ENCODE measurements around the gene MAB21L3. TPM values are rescaled to one million over a fixed set of nuclear protein-coding genes. Genes with fewer than 3 reads are reported as not detected.
"Not testable (repeated sequence)": the region's sequence is repeated elsewhere in the genome, so short reads cannot be mapped to it uniquely, and the experiment has no call there.

The MAB21L3 gene
- total RNA-seq, 1 experiment from 2014 or later, result not detected

GRCh38 chr1:116133696-116134475 is 22.7 kb downstream of the MAB21L3 start:
- DNase-seq (ENCODE audit: extremely low read depth, low read depth), result no peak

GRCh38 chr1:116134476-116134773 is 23.2 kb downstream of the MAB21L3 start:
- no peak for DNase-seq (ENCODE audit: extremely low read depth, low read depth)

- no peak for DNase-seq (ENCODE audit: extremely low read depth, low read depth)
These were observed 27.1 kb downstream of the MAB21L3 start for GRCh38 chr1:116138277-116138792.

GRCh38 chr1:116139592-116140134 is 28.5 kb downstream of the MAB21L3 start:
- no peak for DNase-seq (ENCODE audit: extremely low read depth, low read depth)

GRCh38 chr1:116144151-116144550 is 33.0 kb downstream of the MAB21L3 start:
- DNase-seq (ENCODE audit: extremely low read depth, low read depth), result no peak

GRCh38 chr1:116146447-116147113 is 35.4 kb downstream of the MAB21L3 start:
- DNase-seq (ENCODE audit: extremely low read depth, low read depth), result not testable (repeated sequence)

GRCh38 chr1:116147114-116147510 is 35.9 kb downstream of the MAB21L3 start:
- DNase-seq (ENCODE audit: extremely low read depth, low read depth), result no peak

GRCh38 chr1:116147972-116148371 is 36.8 kb downstream of the MAB21L3 start:
- no peak for DNase-seq (ENCODE audit: extremely low read depth, low read depth)

- no peak for DNase-seq (ENCODE audit: extremely low read depth, low read depth)
These were observed 37.8 kb downstream of the MAB21L3 start for GRCh38 chr1:116148967-116149366.

GRCh38 chr1:116150368-116150767 is 39.2 kb downstream of the MAB21L3 start:
- no peak for DNase-seq (ENCODE audit: extremely low read depth, low read depth)

- peak; percentile 51 for DNase-seq (ENCODE audit: extremely low read depth, low read depth)
These were observed 40.8 kb downstream of the MAB21L3 start for GRCh38 chr1:116151739-116152576.

GRCh38 chr1:116152577-116152943 is 41.4 kb downstream of the MAB21L3 start:
- DNase-seq (ENCODE audit: extremely low read depth, low read depth), result no peak

- DNase-seq (ENCODE audit: extremely low read depth, low read depth), result no peak
These were observed 41.9 kb downstream of the MAB21L3 start for GRCh38 chr1:116152950-116153691.

- no peak for DNase-seq (ENCODE audit: extremely low read depth, low read depth)
These were observed 42.5 kb downstream of the MAB21L3 start for GRCh38 chr1:116153692-116154031.

- no peak for DNase-seq (ENCODE audit: extremely low read depth, low read depth)
These were observed 43.3 kb downstream of the MAB21L3 start for GRCh38 chr1:116154536-116154935.

- DNase-seq (ENCODE audit: extremely low read depth, low read depth), result no peak
These were observed 45.9 kb downstream of the MAB21L3 start for GRCh38 chr1:116157096-116157495.

GRCh38 chr1:116159177-116159576 is 48.0 kb downstream of the MAB21L3 start:
- DNase-seq (ENCODE audit: extremely low read depth, low read depth), result no peak

GRCh38 chr1:116159611-116160010 is 48.4 kb downstream of the MAB21L3 start:
- DNase-seq (ENCODE audit: extremely low read depth, low read depth), result no peak

GRCh38 chr1:116161390-116161789 is 50.2 kb downstream of the MAB21L3 start:
- DNase-seq (ENCODE audit: extremely low read depth, low read depth), result no peak

GRCh38 chr1:116161877-116162390 is 50.7 kb downstream of the MAB21L3 start:
- DNase-seq (ENCODE audit: extremely low read depth, low read depth), result no peak

Data from NCI-H460 (cell line).